ENCODE data around the gene SERGEF. TPM values are rescaled to one million over a fixed set of nuclear protein-coding genes. Genes with fewer than 3 reads are reported as not detected.

Gene SERGEF
- total RNA-seq, 1 experiment from 2014 or later = 31.4 TPM

GRCh38 chr11:17748761-17749721 is 263.8 kb downstream of the SERGEF start:
- Histone ChIP-seq H2AK5ac (ENCODE audit: insufficient read length, low read length) (no peak overlapping the region), H3K23me2 (ENCODE audit: insufficient read length, low read depth, low read length, poor library complexity, severe bottlenecking) (no peaks in the 10 kb centered on the region), H3K4me1 (ENCODE audit: insufficient read depth, low read length) (no peaks in the 10 kb centered on the region), H3K56ac (ENCODE audit: insufficient read length, low read depth, low read length) (no peak overlapping the region), H3K14ac (ENCODE audit: insufficient read depth, low read length) (no peak overlapping the region; the same call in 1 of the 2 replicates), H4K5ac (ENCODE audit: insufficient read length, low read depth, low read length) (no peak overlapping the region), H4K8ac (replicated peaks; ENCODE audit: insufficient read length, low read depth, low read length) (no peak overlapping the region), H3K18ac (ENCODE audit: insufficient read length, low read depth, low read length) (no peak overlapping the region), H2AFZ (ENCODE audit: low read length) (no peak overlapping the region), H2BK15ac (ENCODE audit: low read depth, low read length) (no peak overlapping the region), H3K27me3 (ENCODE audit: insufficient read depth, low read length) (no peaks in the 10 kb centered on the region), H3K23ac (ENCODE audit: insufficient read length, low read depth, low read length) (no peak overlapping the region), H3K4me2 (ENCODE audit: insufficient read depth, insufficient read length, low read length) (no peak overlapping the region), H3K9ac (ENCODE audit: extremely low read depth, insufficient read length, low read length) (no peak overlapping the region), H2BK12ac (ENCODE audit: insufficient read length, low read depth, low read length) (no peak overlapping the region), H3K27ac (ENCODE audit: insufficient read length, low read depth, low read length) (no peak overlapping the region), H3K9me3 (ENCODE audit: control insufficient read depth, low read depth, low read length) (no peaks in the 10 kb centered on the region), H3K79me2 (ENCODE audit: insufficient read depth, low read length) (no peaks in the 10 kb centered on the region), H3K79me1 (ENCODE audit: insufficient read depth, low read depth, low read length, poor library complexity, severe bottlenecking) (no peaks in the 10 kb centered on the region), H2BK20ac (ENCODE audit: low read depth, low read length, poor library complexity, severe bottlenecking) (no peak overlapping the region), H2BK5ac (ENCODE audit: insufficient read length, low read length) (no peak overlapping the region), H3T11ph (ENCODE audit: low read length) (no peak overlapping the region), H4K91ac (ENCODE audit: insufficient read length, low read depth, low read length) (no peak overlapping the region), H3K4ac (ENCODE audit: low read depth, low read length) (no peak overlapping the region), H2BK120ac (ENCODE audit: low read depth, low read length, poor library complexity, severe bottlenecking) (no peak overlapping the region), H4K20me1 (ENCODE audit: control insufficient read depth, insufficient read depth, insufficient read length) (no peaks in the 10 kb centered on the region)
- Mint-ChIP-seq H3K9me3 (no peaks in the 10 kb centered on the region), H3K4me3 (no peak overlapping the region), H3K27ac (peak overlapping the region in 1 of 3 experiments; percentile 78; a peak in 1 of 7 replicates), H3K27me3 (ENCODE audit: low read depth) (peaks cover 22% of the 10 kb centered on the region), H3K36me3 (ENCODE audit: insufficient read depth in 1 of 3, low read depth in 3 of 3) (no peaks in the 10 kb centered on the region), H3K4me1 (no peaks in the 10 kb centered on the region)
- no CpG with 5 or more reads among the region's 19 CpGs for WGBS (ENCODE audit: extremely low coverage, insufficient read length, low lambda C conversion rate)
- DNase-seq = no peak
- TF ChIP-seq CTCF (conservative IDR thresholded peaks at IDR 0.05) = no peak
